Esophagus (tissue), 2 donors: Measurements from ENCODE around the gene AP2M1. TPM values are rescaled to one million over a fixed set of nuclear protein-coding genes. Genes with fewer than 3 reads are reported as not detected.

Experiments
- H3K27ac ChIP-seq, 2 donors: one replicate each; pipeline ENCODE4 v1.5.1; 2013; ENCODE audit warnings: low read depth in 2 of 2, mild to moderate bottlenecking in 2 of 2, inconsistent platforms in 1 of 2, low read length in 1 of 2, moderate library complexity in 1 of 2
- H3K27me3 ChIP-seq, 2 donors: one replicate each; pipeline ENCODE4 v1.6.1; 2013; ENCODE audit warnings: low read length in 2 of 2, control low read depth in 1 of 2, mild to moderate bottlenecking in 1 of 2; ENCODE audit not compliant: insufficient read depth in 2 of 2, control insufficient read depth in 1 of 2
- H3K36me3 ChIP-seq, 2 donors: one replicate each; pipeline ENCODE4 v1.6.1; 2013; ENCODE audit warnings: low read length in 1 of 2; ENCODE audit not compliant: control insufficient read depth in 2 of 2, insufficient read depth in 2 of 2
- H3K4me1 ChIP-seq, 2 donors: one replicate each; pipeline ENCODE4 v1.6.1; 2013; ENCODE audit warnings: low read length in 1 of 2; ENCODE audit not compliant: control insufficient read depth in 2 of 2, insufficient read depth in 2 of 2
- H3K4me3 ChIP-seq, 2 donors: one replicate each; pipeline ENCODE4 v1.5.1; 2013; ENCODE audit warnings: low read length in 2 of 2, mild to moderate bottlenecking in 2 of 2, low read depth in 1 of 2, moderate library complexity in 1 of 2
- H3K9me3 ChIP-seq, 2 donors: one replicate each; pipeline ENCODE4 v1.6.1; 2013; ENCODE audit warnings: mild to moderate bottlenecking in 2 of 2, low read depth in 1 of 2, low read length in 1 of 2, moderate library complexity in 1 of 2; ENCODE audit not compliant: control insufficient read depth in 2 of 2, insufficient read depth in 1 of 2
- WGBS, 2 donors: extraction: QIAGEN DNeasy Blood & Tissue Kit; methylation state at CpG; one replicate each; pipeline ENCODE4 v1.1.7; 2013; 5-methylcytosine and 5-hydroxymethylcytosine counted together
- polyA plus RNA-seq, 2 donors: library from polyadenylated mRNA; stranded (reverse); fragments of 200-250 nt; gene quantifications; one replicate each; pipeline ENCODE4 v1.2.3, GENCODE V29; 2013
- donor health status: healthy with polysubstance abuse.
- donor health status: Bipolar disorder and iron deficiency.

AP2M1 gene
- polyA plus RNA-seq, 2 donors: 94.2 to 210 TPM

- Histone ChIP-seq H3K27me3 (no peaks in the 10 kb centered on the region), H3K4me1 (no peaks in the 10 kb centered on the region), H3K36me3 (peaks cover 0 to 6% of the 10 kb centered on the region in 2 donors), H3K9me3 (no peaks in the 10 kb centered on the region), H3K4me3 (no peak overlapping the region), H3K27ac (no peak overlapping the region)
These were observed 26.2 kb downstream of the AP2M1 start for GRCh38 chr3:184200825-184201224.

GRCh38 chr3:184203526-184203925, 28.9 kb downstream of the AP2M1 start:
- H3K27me3 ChIP-seq: no peaks in the 10 kb centered on the region
- no peaks in the 10 kb centered on the region for H3K4me1 ChIP-seq
- H3K27ac ChIP-seq: no peak overlapping the region
- no peak overlapping the region for H3K4me3 ChIP-seq
- H3K9me3 ChIP-seq: no peaks in the 10 kb centered on the region
- no peaks in the 10 kb centered on the region for H3K36me3 ChIP-seq
- WGBS, 2 donors: 78 to 79% methylated on average over 8 of the region's 8 CpGs

- WGBS, 2 donors: 57 to 60% methylated on average over 11 of the region's 11 CpGs
- H3K9me3 ChIP-seq: no peaks in the 10 kb centered on the region
- H3K27me3 ChIP-seq: no peaks in the 10 kb centered on the region
- H3K27ac ChIP-seq: no peak overlapping the region
- no peaks in the 10 kb centered on the region for H3K4me1 ChIP-seq
- H3K4me3 ChIP-seq: no peak overlapping the region
- H3K36me3 ChIP-seq: no peaks in the 10 kb centered on the region
These were observed 34.7 kb downstream of the AP2M1 start for GRCh38 chr3:184209146-184209923.

GRCh38 chr3:184211297-184211696, 36.6 kb downstream of the AP2M1 start:
- WGBS, 2 donors: 75 to 81% methylated on average over 5 of the region's 5 CpGs

GRCh38 chr3:184211718-184212117, 37.1 kb downstream of the AP2M1 start:
- no peaks in the 10 kb centered on the region for H3K36me3 ChIP-seq
- H3K27ac ChIP-seq: no peak overlapping the region
- H3K4me3 ChIP-seq: no peak overlapping the region
- no peaks in the 10 kb centered on the region for H3K4me1 ChIP-seq
- no peaks in the 10 kb centered on the region for H3K9me3 ChIP-seq
- 76 to 77% methylated on average over 5 of the region's 5 CpGs for WGBS, 2 donors
- H3K27me3 ChIP-seq: no peaks in the 10 kb centered on the region

More at GRCh38 chr3:184211297-184211696, 36.6 kb downstream of the AP2M1 start:
- no peaks in the 10 kb centered on the region for H3K4me1 ChIP-seq
- no peak overlapping the region for H3K4me3 ChIP-seq
- no peak overlapping the region for H3K27ac ChIP-seq
- no peaks in the 10 kb centered on the region for H3K9me3 ChIP-seq
- no peaks in the 10 kb centered on the region for H3K36me3 ChIP-seq
- H3K27me3 ChIP-seq: no peaks in the 10 kb centered on the region

- H3K27me3 ChIP-seq: no peaks in the 10 kb centered on the region
- H3K9me3 ChIP-seq: no peaks in the 10 kb centered on the region
- H3K36me3 ChIP-seq: no peaks in the 10 kb centered on the region
- WGBS, 2 donors: 49 to 53% methylated on average over 4 of the region's 4 CpGs
- no peak overlapping the region for H3K4me3 ChIP-seq
- H3K27ac ChIP-seq: no peak overlapping the region
- H3K4me1 ChIP-seq: no peaks in the 10 kb centered on the region
These were observed 44.2 kb downstream of the AP2M1 start for GRCh38 chr3:184218814-184219213.

GRCh38 chr3:184222521-184222920, 47.9 kb downstream of the AP2M1 start:
- Histone ChIP-seq H3K27me3 (no peaks in the 10 kb centered on the region), H3K36me3 (no peaks in the 10 kb centered on the region), H3K4me1 (no peaks in the 10 kb centered on the region), H3K27ac (no peak overlapping the region), H3K4me3 (no peak overlapping the region), H3K9me3 (no peaks in the 10 kb centered on the region)
- WGBS, 2 donors: 67 to 77% methylated on average over 3 of the region's 3 CpGs

GRCh38 chr3:184223946-184224345, 49.3 kb downstream of the AP2M1 start:
- no peak overlapping the region for H3K4me3 ChIP-seq
- H3K9me3 ChIP-seq: no peaks in the 10 kb centered on the region
- H3K27me3 ChIP-seq: no peaks in the 10 kb centered on the region
- no peaks in the 10 kb centered on the region for H3K36me3 ChIP-seq
- no peaks in the 10 kb centered on the region for H3K4me1 ChIP-seq
- H3K27ac ChIP-seq: no peak overlapping the region
- WGBS, 2 donors: 75 to 83% methylated on average over 3 of the region's 3 CpGs

GRCh38 chr3:184227481-184227935, 52.9 kb downstream of the AP2M1 start:
- Histone ChIP-seq H3K4me3 (no peak overlapping the region), H3K4me1 (peaks cover 0 to 11% of the 10 kb centered on the region in 2 donors), H3K9me3 (no peaks in the 10 kb centered on the region), H3K27me3 (peaks cover 0 to 18% of the 10 kb centered on the region in 2 donors), H3K27ac (no peak overlapping the region), H3K36me3 (no peaks in the 10 kb centered on the region)
- WGBS, 2 donors: 50 to 53% methylated on average over 2 of the region's 2 CpGs
